ENCODE data around the gene RIPOR3.

DNA sequence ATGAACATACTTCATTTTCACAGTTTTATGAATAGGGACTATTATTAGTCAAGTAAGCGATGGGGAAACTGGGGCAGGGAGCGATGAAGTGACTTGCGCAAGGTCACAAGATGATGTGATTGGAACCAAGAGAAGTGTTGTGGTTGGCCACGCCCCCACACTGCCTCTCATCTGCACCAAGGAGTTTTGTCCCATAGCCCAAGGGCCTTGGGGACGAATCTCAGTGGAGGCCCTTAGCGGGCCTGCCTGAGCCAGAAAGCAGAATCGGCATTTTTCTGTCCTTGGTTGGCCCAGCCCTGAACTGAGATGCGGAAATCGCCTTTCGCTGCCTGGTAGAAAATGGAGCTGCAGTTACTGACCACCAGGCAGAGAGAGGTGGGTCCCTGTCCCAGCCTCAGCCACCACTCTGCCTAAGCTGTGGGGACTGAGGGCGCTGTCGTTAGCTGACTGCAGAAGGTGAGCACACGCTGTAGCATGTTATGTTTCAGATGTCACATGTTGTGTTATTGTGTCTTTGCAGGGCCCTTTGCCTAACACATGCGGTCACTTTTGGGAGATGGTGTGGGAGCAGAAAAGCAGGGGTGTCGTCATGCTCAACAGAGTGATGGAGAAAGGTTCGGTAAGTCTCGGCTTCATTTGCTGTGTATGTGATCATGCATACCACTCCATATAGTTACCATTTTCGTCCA, 123.3 kb downstream of the RIPOR3 start:
- TF ChIP-seq, protein P1, sequence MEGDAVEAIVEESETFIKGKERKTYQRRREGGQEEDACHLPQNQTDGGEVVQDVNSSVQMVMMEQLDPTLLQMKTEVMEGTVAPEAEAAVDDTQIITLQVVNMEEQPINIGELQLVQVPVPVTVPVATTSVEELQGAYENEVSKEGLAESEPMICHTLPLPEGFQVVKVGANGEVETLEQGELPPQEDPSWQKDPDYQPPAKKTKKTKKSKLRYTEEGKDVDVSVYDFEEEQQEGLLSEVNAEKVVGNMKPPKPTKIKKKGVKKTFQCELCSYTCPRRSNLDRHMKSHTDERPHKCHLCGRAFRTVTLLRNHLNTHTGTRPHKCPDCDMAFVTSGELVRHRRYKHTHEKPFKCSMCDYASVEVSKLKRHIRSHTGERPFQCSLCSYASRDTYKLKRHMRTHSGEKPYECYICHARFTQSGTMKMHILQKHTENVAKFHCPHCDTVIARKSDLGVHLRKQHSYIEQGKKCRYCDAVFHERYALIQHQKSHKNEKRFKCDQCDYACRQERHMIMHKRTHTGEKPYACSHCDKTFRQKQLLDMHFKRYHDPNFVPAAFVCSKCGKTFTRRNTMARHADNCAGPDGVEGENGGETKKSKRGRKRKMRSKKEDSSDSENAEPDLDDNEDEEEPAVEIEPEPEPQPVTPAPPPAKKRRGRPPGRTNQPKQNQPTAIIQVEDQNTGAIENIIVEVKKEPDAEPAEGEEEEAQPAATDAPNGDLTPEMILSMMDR (IDR thresholded peaks at IDR 0.05) = no peak
- no peak for TF ChIP-seq ZFX (IDR thresholded peaks at IDR 0.05; ENCODE audit: borderline replicate concordance)

Measured in 22Rv1 (cell line).